Common myeloid progenitor, CD34-positive (primary cell): Measurements from ENCODE around the gene PTPRD.
"Not testable (repeated sequence)": the region's sequence is repeated elsewhere in the genome, so short reads cannot be mapped to it uniquely, and the experiment has no call there.

ENCODE experiments used
- CTCF ChIA-PET: fragments of 350-600 bp; sonication (Branson Sonifier 250); formaldehyde crosslinking; loops from one replicate; lab custom pipeline; 2021; ENCODE audit warnings: antibody characterized with exemption; lab: Charles Lee
- POLR2A ChIA-PET: fragments of 350-600 bp; sonication (Branson Sonifier 250); formaldehyde crosslinking; loops from one replicate; lab custom pipeline; 2021; ENCODE audit warnings: antibody characterized with exemption; lab: Charles Lee
- DNase-seq, 3 donors: peaks; one replicate each; pipeline versions ENCODE4 v3.0.0 to v3.0.0-alpha.2; 2013
- H3K27ac ChIP-seq, 2 experiments: 1 replicate in 1 of 2; 2 replicates in 1 of 2; pipeline ENCODE4 v1.7.0; 2013; ENCODE audit warnings: inconsistent platforms in 2 of 2, low read length in 2 of 2, mild to moderate bottlenecking in 2 of 2, low read depth in 1 of 2, moderate library complexity in 1 of 2; ENCODE audit not compliant: severe bottlenecking in 2 of 2, insufficient read depth in 1 of 2, poor library complexity in 1 of 2
- H3K27me3 ChIP-seq, 5 experiments: replicated peaks in 2 of 5; 1 replicate in 3 of 5; 2 replicates in 2 of 5; pipeline versions ENCODE4 v1.6.1 to v1.7.0; 2013; ENCODE audit warnings: low read length in 4 of 5, mild to moderate bottlenecking in 2 of 5, moderate library complexity in 2 of 5, inconsistent platforms in 1 of 5; ENCODE audit not compliant: insufficient read depth in 5 of 5, control insufficient read depth in 4 of 5
- H3K36me3 ChIP-seq, 4 experiments: 1 replicate in 2 of 4; 2 replicates in 2 of 4; pipeline versions ENCODE4 v1.6.1 to v1.7.0; 2013; ENCODE audit warnings: low read length in 3 of 4, control low read depth in 1 of 4, mild to moderate bottlenecking in 1 of 4; ENCODE audit not compliant: control insufficient read depth in 4 of 4, insufficient read depth in 4 of 4
- H3K4me1 ChIP-seq, 4 experiments: 1 replicate in 3 of 4; 2 replicates in 1 of 4; pipeline versions ENCODE4 v1.6.1 to v1.7.1; 2013; ENCODE audit warnings: low read length in 3 of 4, mild to moderate bottlenecking in 3 of 4, control low read depth in 1 of 4, inconsistent platforms in 1 of 4, moderate library complexity in 1 of 4; ENCODE audit not compliant: control insufficient read depth in 4 of 4, insufficient read depth in 4 of 4; ENCODE audit errors: control extremely low read depth in 1 of 4
- H3K4me3 ChIP-seq, 7 experiments: 1 replicate in 4 of 7; 2 replicates in 3 of 7; pipeline versions ENCODE4 v1.5.1 to v1.7.0; 2013; ENCODE audit warnings: mild to moderate bottlenecking in 7 of 7, low read length in 6 of 7, moderate library complexity in 6 of 7, inconsistent platforms in 2 of 7, low read depth in 2 of 7, control low read depth in 1 of 7; ENCODE audit not compliant: insufficient read depth in 4 of 7, control insufficient read depth in 1 of 7; ENCODE audit errors: extremely low read depth in 1 of 7
- H3K9me3 ChIP-seq, 5 experiments: 1 replicate in 4 of 5; 2 replicates in 1 of 5; pipeline versions ENCODE4 v1.6.1 to v1.7.1; 2013; ENCODE audit warnings: low read length in 4 of 5, mild to moderate bottlenecking in 2 of 5, inconsistent platforms in 1 of 5, low read depth in 1 of 5, moderate library complexity in 1 of 5; ENCODE audit not compliant: control insufficient read depth in 4 of 5, insufficient read depth in 2 of 5; ENCODE audit errors: control extremely low read depth in 1 of 5
- WGBS: methylation state at CpG from one replicate; pipeline ENCODE4 v1.1.5; 2013; ENCODE audit not compliant: insufficient coverage; 5-methylcytosine and 5-hydroxymethylcytosine counted together

Gene PTPRD

GRCh38 chr9:9100070-9100469 lies 1512.7 kb downstream of the PTPRD start:
- H3K27me3 ChIP-seq, result no peaks in the 10 kb centered on the region
- H3K36me3 ChIP-seq, result no peaks in the 10 kb centered on the region
- no peak overlapping the region for H3K27ac ChIP-seq
- POLR2A ChIA-PET, result no interaction called here
- CTCF ChIA-PET, result no interaction called here
- no peak for DNase-seq
- H3K9me3 ChIP-seq, result no peaks in the 10 kb centered on the region
- H3K4me3 ChIP-seq, result no peak overlapping the region
- H3K4me1 ChIP-seq, result no peaks in the 10 kb centered on the region

- no peaks in the 10 kb centered on the region for H3K4me1 ChIP-seq
- WGBS, result no CpG with 5 or more reads among the region's 3 CpGs
- CTCF ChIA-PET, result no interaction called here
- H3K27me3 ChIP-seq, result no peaks in the 10 kb centered on the region
- H3K4me3 ChIP-seq, result no peak overlapping the region
- H3K27ac ChIP-seq, result no peak overlapping the region
- no peaks in the 10 kb centered on the region for H3K9me3 ChIP-seq
- H3K36me3 ChIP-seq, result no peaks in the 10 kb centered on the region
- POLR2A ChIA-PET, result no interaction called here
- no peak for DNase-seq
Measured at GRCh38 chr9:9099646-9100045, 1513.2 kb downstream of the PTPRD start.

GRCh38 chr9:9097254-9097653 lies 1515.5 kb downstream of the PTPRD start:
- POLR2A ChIA-PET, H3K9me3 ChIP-seq, DNase-seq, H3K4me1 ChIP-seq, H3K4me3 ChIP-seq, H3K27ac ChIP-seq, H3K27me3 ChIP-seq, CTCF ChIA-PET, H3K36me3 ChIP-seq: not testable (repeated sequence)
- 86% methylated on average over 4 of the region's 6 CpGs for WGBS

- DNase-seq, result no peak
- Histone ChIP-seq H3K36me3 (no peaks in the 10 kb centered on the region), H3K27ac (no peak overlapping the region), H3K4me1 (no peaks in the 10 kb centered on the region), H3K27me3 (no peaks in the 10 kb centered on the region), H3K9me3 (no peaks in the 10 kb centered on the region), H3K4me3 (no peak overlapping the region)
- ChIA-PET CTCF (no interaction called here), POLR2A (no interaction called here)
Measured at GRCh38 chr9:9091387-9091786, 1521.4 kb downstream of the PTPRD start.

- no peaks in the 10 kb centered on the region for H3K4me1 ChIP-seq
- ChIA-PET CTCF (no interaction called here), POLR2A (no interaction called here)
- no peaks in the 10 kb centered on the region for H3K27me3 ChIP-seq
- no peak overlapping the region for H3K27ac ChIP-seq
- 100% methylated on average over 1 of the region's 2 CpGs for WGBS
- H3K36me3 ChIP-seq, result no peaks in the 10 kb centered on the region
- H3K9me3 ChIP-seq, result peaks cover 0 to 3% (median 0%) of the 10 kb centered on the region in 5 experiments
- DNase-seq, result no peak
- no peak overlapping the region for H3K4me3 ChIP-seq
Measured at GRCh38 chr9:9079473-9079872, 1533.3 kb downstream of the PTPRD start.

- H3K9me3 ChIP-seq, result peaks cover 0 to 3% (median 0%) of the 10 kb centered on the region in 5 experiments
- ChIA-PET CTCF (no interaction called here), POLR2A (no interaction called here)
- WGBS, result no CpG with 5 or more reads among the region's 1 CpG
- no peaks in the 10 kb centered on the region for H3K36me3 ChIP-seq
- H3K27ac ChIP-seq, result no peak overlapping the region
- no peaks in the 10 kb centered on the region for H3K27me3 ChIP-seq
- no peak for DNase-seq
- no peaks in the 10 kb centered on the region for H3K4me1 ChIP-seq
- H3K4me3 ChIP-seq, result no peak overlapping the region
Measured at GRCh38 chr9:9078301-9078700, 1534.5 kb downstream of the PTPRD start.

GRCh38 chr9:9061627-9062026 lies 1551.2 kb downstream of the PTPRD start:
- 70% methylated on average over 2 of the region's 2 CpGs for WGBS
- DNase-seq, result no peak
- POLR2A ChIA-PET, result no interaction called here
- H3K27me3 ChIP-seq, result no peaks in the 10 kb centered on the region
- H3K4me3 ChIP-seq, result no peak overlapping the region
- CTCF ChIA-PET, result no interaction called here
- H3K4me1 ChIP-seq, result no peaks in the 10 kb centered on the region
- no peak overlapping the region for H3K27ac ChIP-seq
- H3K9me3 ChIP-seq, result no peaks in the 10 kb centered on the region
- no peaks in the 10 kb centered on the region for H3K36me3 ChIP-seq
